NT2/D1 (cell line): ENCODE data around the gene UMPS.
"Not testable (repeated sequence)": the region's sequence is repeated elsewhere in the genome, so short reads cannot be mapped to it uniquely, and the experiment has no call there.

Source experiments
- DNase-seq: peaks from one replicate; pipeline ENCODE4 v3.0.0-alpha.2; 2011; ENCODE audit warnings: low read depth, low spot score
- H3K27me3 ChIP-seq: 2 replicates; pipeline ENCODE4 v1.6.0; 2011; ENCODE audit warnings: mild to moderate bottlenecking; ENCODE audit not compliant: insufficient read length, insufficient read depth
- H3K36me3 ChIP-seq: 2 replicates; pipeline ENCODE4 v1.6.1; 2011; ENCODE audit warnings: mild to moderate bottlenecking, low read length, mixed read lengths; ENCODE audit not compliant: insufficient read depth, insufficient read length
- H3K4me1 ChIP-seq: 2 replicates; pipeline ENCODE4 v1.5.1; 2011; ENCODE audit not compliant: insufficient read depth, insufficient read length
- H3K4me3 ChIP-seq: 2 replicates; pipeline ENCODE4 v1.5.1; 2011; ENCODE audit warnings: low read depth; ENCODE audit not compliant: insufficient read length
- H3K9ac ChIP-seq: 2 replicates; pipeline ENCODE4 v1.6.0; 2011; ENCODE audit warnings: low read depth; ENCODE audit not compliant: insufficient read length
- H3K9me3 ChIP-seq: 2 replicates; pipeline ENCODE4 v1.5.1; 2011; ENCODE audit warnings: mild to moderate bottlenecking, low read length; ENCODE audit not compliant: insufficient read depth
- SUZ12 ChIP-seq: IDR thresholded peaks from 2 replicates; pipeline ENCODE4 v1.6.1; 2011; ENCODE audit not compliant: insufficient read length, insufficient read depth; ENCODE audit errors: extremely low read depth
- YY1 ChIP-seq: IDR thresholded peaks from 2 replicates; pipeline ENCODE4 v1.6.1; 2011; ENCODE audit not compliant: insufficient read length, insufficient read depth
- ZNF274 ChIP-seq: IDR thresholded peaks from 2 replicates; pipeline ENCODE4 v1.6.1; 2011; ENCODE audit warnings: mild to moderate bottlenecking, low read depth, low read length

UMPS gene

GRCh38 chr3:124747111-124747981 is 17.1 kb downstream of the UMPS start:
- Histone ChIP-seq H3K4me1 (no peaks in the 10 kb centered on the region), H3K27me3 (no peaks in the 10 kb centered on the region), H3K9ac (no peak overlapping the region), H3K9me3 (peaks cover 16% of the 10 kb centered on the region; the same call in 1 of the 2 replicates), H3K4me3 (no peak overlapping the region), H3K36me3 (peaks cover 60% of the 10 kb centered on the region)
- DNase-seq = no peak
- TF ChIP-seq SUZ12 (no peak), YY1 (no peak), ZNF274 (no peak)

DNA sequence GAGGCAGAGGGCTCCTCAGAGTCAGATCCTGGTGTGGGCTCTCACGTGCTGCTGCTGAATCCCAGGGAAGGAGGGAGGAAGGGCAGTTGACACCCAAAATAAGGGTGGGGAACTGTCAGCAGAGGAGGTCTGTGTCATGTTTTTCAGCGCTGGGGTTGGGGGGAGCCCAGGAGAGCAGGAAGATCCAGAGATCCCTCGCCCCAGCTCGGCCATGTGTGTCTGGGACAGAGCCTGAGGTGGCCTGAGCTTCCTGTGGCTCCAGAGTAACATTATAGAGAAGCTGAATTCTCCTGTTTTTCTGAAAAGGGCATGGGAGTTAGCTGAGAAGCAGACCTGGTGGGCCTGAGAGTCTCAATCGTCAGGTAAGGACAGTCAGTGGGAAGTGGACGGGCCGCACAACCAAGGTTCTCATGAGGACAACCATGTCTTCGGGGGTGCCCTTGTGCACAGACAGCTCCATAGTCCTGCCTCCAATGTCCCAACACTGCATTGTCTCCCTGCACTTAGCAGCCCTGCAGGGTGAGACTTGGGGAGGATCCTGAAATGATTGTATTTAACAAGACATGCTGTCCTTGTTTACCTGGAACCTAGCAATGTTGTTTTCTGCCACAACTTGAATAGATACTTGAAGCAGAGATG is 18.4 kb downstream of the UMPS start:
- peaks cover 16% of the 10 kb centered on the region; the same call in 1 of the 2 replicates for H3K9me3 ChIP-seq
- no peaks in the 10 kb centered on the region for H3K27me3 ChIP-seq
- H3K4me1 ChIP-seq = no peaks in the 10 kb centered on the region
- no peak overlapping the region for H3K4me3 ChIP-seq
- no peak for TF ChIP-seq YY1
- TF ChIP-seq ZNF274 = no peak
- no peak for TF ChIP-seq SUZ12
- no peak overlapping the region for H3K9ac ChIP-seq
- no peak for DNase-seq
- H3K36me3 ChIP-seq = peaks cover 54% of the 10 kb centered on the region

DNA sequence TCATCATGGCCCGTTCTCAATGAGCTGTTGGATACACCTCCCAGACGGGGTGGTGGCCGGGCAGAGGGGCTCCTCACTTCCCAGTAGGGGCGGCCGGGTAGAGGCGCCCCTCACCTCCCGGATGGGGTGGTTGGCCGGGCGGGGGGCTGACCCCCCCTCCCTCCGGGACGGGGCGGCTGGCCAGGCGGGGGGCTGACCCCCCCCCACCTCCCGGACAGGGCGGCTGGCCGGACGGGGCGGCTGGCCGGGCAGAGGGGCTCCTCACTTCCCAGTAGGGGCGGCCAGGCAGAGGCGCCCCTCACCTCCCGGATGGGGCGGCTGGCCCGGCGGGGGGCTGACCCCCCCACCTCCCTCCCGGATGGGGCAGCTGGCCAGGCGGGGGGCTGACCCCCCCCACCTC is 19.6 kb downstream of the UMPS start:
- not testable (repeated sequence) for H3K4me1 ChIP-seq, H3K9ac ChIP-seq, H3K4me3 ChIP-seq, DNase-seq, H3K27me3 ChIP-seq
- Histone ChIP-seq H3K36me3 (peaks cover 42% of the 10 kb centered on the region), H3K9me3 (peaks cover 16% of the 10 kb centered on the region; the same call in 1 of the 2 replicates)

DNA sequence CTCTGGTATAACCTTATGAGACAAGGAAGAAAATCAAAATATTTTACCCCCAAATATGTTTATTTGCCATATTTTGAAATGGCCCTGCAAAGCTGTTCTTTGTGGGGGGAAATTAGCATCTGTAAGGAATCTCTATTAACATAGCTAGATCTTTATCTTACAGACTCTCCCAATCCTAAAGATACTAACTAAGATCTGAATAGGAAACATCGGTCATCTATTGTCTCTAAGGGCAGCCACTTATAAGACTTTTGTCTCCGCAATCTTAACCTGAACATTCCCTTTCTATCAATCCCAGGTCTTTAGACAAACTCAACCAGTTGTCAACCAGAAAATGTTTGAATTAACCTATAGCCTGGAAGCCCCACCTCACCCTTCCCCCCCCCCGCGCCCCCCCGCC is 21.2 kb downstream of the UMPS start:
- Histone ChIP-seq H3K27me3 (no peaks in the 10 kb centered on the region), H3K9ac (no peak overlapping the region), H3K4me3 (no peak overlapping the region), H3K9me3 (peaks cover 16% of the 10 kb centered on the region; the same call in 1 of the 2 replicates), H3K4me1 (no peaks in the 10 kb centered on the region), H3K36me3 (peaks cover 26% of the 10 kb centered on the region)
- no peak for DNase-seq
- TF ChIP-seq YY1 (no peak), SUZ12 (no peak), ZNF274 (no peak)

- DNase-seq = no peak
- no peak for TF ChIP-seq SUZ12
- TF ChIP-seq YY1 = no peak
- TF ChIP-seq ZNF274 = no peak
- Histone ChIP-seq H3K4me1 (no peaks in the 10 kb centered on the region), H3K27me3 (no peaks in the 10 kb centered on the region), H3K9me3 (peaks cover 16% of the 10 kb centered on the region; the same call in 1 of the 2 replicates), H3K9ac (no peak overlapping the region), H3K36me3 (peaks cover 20% of the 10 kb centered on the region), H3K4me3 (no peak overlapping the region)
These were observed 21.8 kb downstream of the UMPS start for GRCh38 chr3:124752051-124752450.

DNA sequence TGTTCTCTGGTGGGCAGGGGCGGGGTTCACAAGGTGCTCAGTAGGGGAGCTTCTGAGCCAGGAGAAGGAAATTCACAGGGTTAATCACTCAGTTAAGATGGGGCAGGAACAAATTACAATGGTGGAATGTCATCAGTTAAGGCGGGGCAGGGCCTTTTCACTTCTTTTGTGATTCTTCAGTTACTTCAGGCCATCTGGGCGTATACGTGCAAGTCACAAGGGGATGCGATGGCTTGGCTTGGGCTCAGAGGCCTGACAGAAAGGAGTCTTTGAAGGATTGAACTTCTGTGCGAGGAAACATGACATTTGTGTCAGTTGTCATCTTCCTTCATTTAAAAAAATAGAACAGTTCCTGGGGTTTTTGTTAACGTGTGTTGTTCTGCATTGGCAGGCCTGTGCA is 27.7 kb downstream of the UMPS start:
- DNase-seq, H3K9ac ChIP-seq, H3K4me1 ChIP-seq, H3K36me3 ChIP-seq, H3K4me3 ChIP-seq, H3K9me3 ChIP-seq, H3K27me3 ChIP-seq: not testable (repeated sequence)

GRCh38 chr3:124758851-124759635 is 28.8 kb downstream of the UMPS start:
- Histone ChIP-seq H3K9me3 (no peaks in the 10 kb centered on the region), H3K4me3 (no peak overlapping the region), H3K9ac (no peak overlapping the region), H3K27me3 (no peaks in the 10 kb centered on the region), H3K36me3 (peaks cover 19% of the 10 kb centered on the region), H3K4me1 (no peaks in the 10 kb centered on the region)
- no peak for DNase-seq
- TF ChIP-seq ZNF274 (no peak), YY1 (no peak), SUZ12 (no peak)
